Activated CD4-positive, alpha-beta memory T cell treated with anti-CD3 and anti-CD28 coated beads, Interleukin-2, amount 10 ng/mL, durations not matched to agents 7 days and 5 days (primary cell): ENCODE results near the gene SERPINB10. TPM values are rescaled to one million over a fixed set of nuclear protein-coding genes. Genes with fewer than 3 reads are reported as not detected.

Source experiments
- CTCF ChIA-PET: fragments of 350-600 bp; sonication (Branson Sonifier 250); formaldehyde crosslinking; loops from one replicate; lab custom pipeline; 2021; ENCODE audit warnings: antibody characterized with exemption, inconsistent platforms; lab: Charles Lee
- POLR2A ChIA-PET: fragments of 350-600 bp; sonication (Branson Sonifier 250); formaldehyde crosslinking; loops from one replicate; lab custom pipeline; 2021; ENCODE audit warnings: antibody characterized with exemption; lab: Charles Lee
- DNase-seq: peaks from one replicate; pipeline ENCODE4 v3.0.0-alpha.2; 2020
- H3K27ac Mint-ChIP-seq: one replicate; pipeline ENCODE4 v1.8.0; 2021; ENCODE audit warnings: mild to moderate bottlenecking, mixed read lengths
- H3K27me3 Mint-ChIP-seq: one replicate; pipeline ENCODE4 v1.8.0; 2021; ENCODE audit warnings: mixed read lengths
- H3K36me3 Mint-ChIP-seq: one replicate; pipeline ENCODE4 v1.8.0; 2021; ENCODE audit warnings: low read depth, mixed read lengths
- H3K4me1 Mint-ChIP-seq: one replicate; pipeline ENCODE4 v1.8.0; 2021; ENCODE audit warnings: mixed read lengths
- H3K4me3 Mint-ChIP-seq: one replicate; pipeline ENCODE4 v1.8.0; 2021; ENCODE audit warnings: mild to moderate bottlenecking, mixed read lengths
- H3K9me3 Mint-ChIP-seq: one replicate; pipeline ENCODE4 v1.8.0; 2021; ENCODE audit warnings: mixed read lengths
- total RNA-seq, 2 experiments: library from RNA; stranded (reverse); gene quantifications; one replicate each; pipeline ENCODE4 v1.2.3, GENCODE V29; 2021

The SERPINB10 gene
- total RNA-seq, 2 experiments from 2014 or later, result not detected

GRCh38 chr18:63881851-63882250 lies 25.9 kb upstream of the SERPINB10 start:
- no peak overlapping the region for H3K27ac Mint-ChIP-seq
- CTCF ChIA-PET, result no interaction called here
- peaks cover 6% of the 10 kb centered on the region for H3K4me1 Mint-ChIP-seq
- no peak for DNase-seq
- no peaks in the 10 kb centered on the region for H3K9me3 Mint-ChIP-seq
- no peak overlapping the region for H3K4me3 Mint-ChIP-seq
- H3K27me3 Mint-ChIP-seq, result peaks cover 8% of the 10 kb centered on the region
- H3K36me3 Mint-ChIP-seq, result no peaks in the 10 kb centered on the region
- POLR2A ChIA-PET, result no interaction called here

GRCh38 chr18:63882333-63883141 lies 25.2 kb upstream of the SERPINB10 start:
- peaks cover 6% of the 10 kb centered on the region for H3K4me1 Mint-ChIP-seq
- H3K27me3 Mint-ChIP-seq, result peaks cover 10% of the 10 kb centered on the region
- no peak overlapping the region for H3K4me3 Mint-ChIP-seq
- no peak for DNase-seq
- no peaks in the 10 kb centered on the region for H3K36me3 Mint-ChIP-seq
- H3K9me3 Mint-ChIP-seq, result no peaks in the 10 kb centered on the region
- POLR2A ChIA-PET, result no interaction called here
- no peak overlapping the region for H3K27ac Mint-ChIP-seq
- CTCF ChIA-PET, result no interaction called here

- no peaks in the 10 kb centered on the region for H3K36me3 Mint-ChIP-seq
- no peak overlapping the region for H3K27ac Mint-ChIP-seq
- H3K4me1 Mint-ChIP-seq, result peaks cover 6% of the 10 kb centered on the region
- H3K9me3 Mint-ChIP-seq, result no peaks in the 10 kb centered on the region
- ChIA-PET CTCF (no interaction called here), POLR2A (no interaction called here)
- H3K4me3 Mint-ChIP-seq, result no peak overlapping the region
- H3K27me3 Mint-ChIP-seq, result peaks cover 12% of the 10 kb centered on the region
- DNase-seq, result no peak
Observed at GRCh38 chr18:63883617-63884016, 24.1 kb upstream of the SERPINB10 start.

- Mint-ChIP-seq H3K27me3 (peaks cover 13% of the 10 kb centered on the region), H3K9me3 (no peaks in the 10 kb centered on the region), H3K27ac (no peak within 1 kb of the TSS), H3K4me1 (no peaks in the 10 kb centered on the region), H3K4me3 (no peak within 1 kb of the TSS), H3K36me3 (no peaks in the 10 kb centered on the region)
- ChIA-PET CTCF (interaction anchor here (1.1 kb wide), 1 partner anchor 48 kb away, joined by 3 read pairs; no protein-coding TSS in a partner anchor), POLR2A (no interaction called here)
- no peak for DNase-seq
Observed at GRCh38 chr18:63887424-63887823, 20.3 kb upstream of the SERPINB10 start, which contains the start of gene SERPINB2. TSS of gene SERPINB2 (plus strand) at chr18:63887705. CDS start at chr18:63891445, 3,740 bp downstream.

- H3K27ac Mint-ChIP-seq, result no peak overlapping the region
- CTCF ChIA-PET, result no interaction called here
- H3K4me1 Mint-ChIP-seq, result no peaks in the 10 kb centered on the region
- peaks cover 13% of the 10 kb centered on the region for H3K27me3 Mint-ChIP-seq
- H3K4me3 Mint-ChIP-seq, result no peak overlapping the region
- H3K9me3 Mint-ChIP-seq, result no peaks in the 10 kb centered on the region
- DNase-seq, result no peak
- POLR2A ChIA-PET, result no interaction called here
- H3K36me3 Mint-ChIP-seq, result no peaks in the 10 kb centered on the region
Observed at GRCh38 chr18:63888470-63889190, 19.1 kb upstream of the SERPINB10 start.

- ChIA-PET CTCF (interaction anchor here (0.7 kb wide), 1 partner anchor 47 kb away, joined by 3 read pairs; no protein-coding TSS in a partner anchor), POLR2A (no interaction called here)
- Mint-ChIP-seq H3K36me3 (no peaks in the 10 kb centered on the region), H3K4me1 (no peaks in the 10 kb centered on the region), H3K9me3 (no peaks in the 10 kb centered on the region), H3K4me3 (no peak overlapping the region), H3K27me3 (peaks cover 13% of the 10 kb centered on the region), H3K27ac (no peak overlapping the region)
- DNase-seq, result no peak
Observed at GRCh38 chr18:63889626-63890025, 18.1 kb upstream of the SERPINB10 start.

GRCh38 chr18:63890237-63890949 lies 17.4 kb upstream of the SERPINB10 start:
- H3K4me3 Mint-ChIP-seq, result no peak overlapping the region
- H3K4me1 Mint-ChIP-seq, result no peaks in the 10 kb centered on the region
- no peak for DNase-seq
- H3K36me3 Mint-ChIP-seq, result no peaks in the 10 kb centered on the region
- H3K9me3 Mint-ChIP-seq, result no peaks in the 10 kb centered on the region
- POLR2A ChIA-PET, result no interaction called here
- CTCF ChIA-PET, result interaction anchor here (0.7 kb wide), 1 partner anchor 46 kb away, joined by 3 read pairs; no protein-coding TSS in a partner anchor
- no peak overlapping the region for H3K27ac Mint-ChIP-seq
- peaks cover 13% of the 10 kb centered on the region for H3K27me3 Mint-ChIP-seq

- Mint-ChIP-seq H3K27ac (no peak overlapping the region), H3K4me3 (no peak overlapping the region), H3K27me3 (peaks cover 11% of the 10 kb centered on the region), H3K9me3 (no peaks in the 10 kb centered on the region), H3K4me1 (no peaks in the 10 kb centered on the region), H3K36me3 (no peaks in the 10 kb centered on the region)
- POLR2A ChIA-PET, result no interaction called here
- no peak for DNase-seq
- CTCF ChIA-PET, result interaction anchor here (0.8 kb wide), 1 partner anchor 46 kb away, joined by 4 read pairs; no protein-coding TSS in a partner anchor
Observed at GRCh38 chr18:63890950-63891304, 16.8 kb upstream of the SERPINB10 start.

GRCh38 chr18:63892566-63892965 lies 15.2 kb upstream of the SERPINB10 start:
- POLR2A ChIA-PET, result no interaction called here
- DNase-seq, result no peak
- H3K9me3 Mint-ChIP-seq, result no peaks in the 10 kb centered on the region
- no peak overlapping the region for H3K4me3 Mint-ChIP-seq
- CTCF ChIA-PET, result no interaction called here
- no peak overlapping the region for H3K27ac Mint-ChIP-seq
- H3K27me3 Mint-ChIP-seq, result peaks cover 5% of the 10 kb centered on the region
- H3K4me1 Mint-ChIP-seq, result no peaks in the 10 kb centered on the region
- H3K36me3 Mint-ChIP-seq, result no peaks in the 10 kb centered on the region

GRCh38 chr18:63894106-63894772 lies 13.5 kb upstream of the SERPINB10 start:
- Mint-ChIP-seq H3K27me3 (peaks cover 6% of the 10 kb centered on the region), H3K9me3 (no peaks in the 10 kb centered on the region), H3K4me3 (no peak overlapping the region), H3K4me1 (no peaks in the 10 kb centered on the region), H3K27ac (no peak overlapping the region), H3K36me3 (no peaks in the 10 kb centered on the region)
- ChIA-PET CTCF (no interaction called here), POLR2A (no interaction called here)
- DNase-seq, result no peak

GRCh38 chr18:63895190-63895589 lies 12.6 kb upstream of the SERPINB10 start:
- H3K4me1 Mint-ChIP-seq, result no peaks in the 10 kb centered on the region
- DNase-seq, result no peak
- H3K36me3 Mint-ChIP-seq, result no peaks in the 10 kb centered on the region
- H3K27ac Mint-ChIP-seq, result no peak overlapping the region
- no peaks in the 10 kb centered on the region for H3K9me3 Mint-ChIP-seq
- POLR2A ChIA-PET, result no interaction called here
- H3K4me3 Mint-ChIP-seq, result no peak overlapping the region
- CTCF ChIA-PET, result interaction anchor here (2.3 kb wide), 1 partner anchor 41 kb away, joined by 5 read pairs; no protein-coding TSS in a partner anchor
- peaks cover 3% of the 10 kb centered on the region for H3K27me3 Mint-ChIP-seq

- no peaks in the 10 kb centered on the region for H3K36me3 Mint-ChIP-seq
- no peak overlapping the region for H3K4me3 Mint-ChIP-seq
- no peak for DNase-seq
- H3K9me3 Mint-ChIP-seq, result no peaks in the 10 kb centered on the region
- ChIA-PET POLR2A (no interaction called here), CTCF (interaction anchor here (2.3 kb wide), 1 partner anchor 39 kb away, joined by 5 read pairs; no protein-coding TSS in a partner anchor)
- H3K27ac Mint-ChIP-seq, result no peak overlapping the region
- H3K4me1 Mint-ChIP-seq, result no peaks in the 10 kb centered on the region
- peaks cover 6% of the 10 kb centered on the region for H3K27me3 Mint-ChIP-seq
Observed at GRCh38 chr18:63897072-63897471, 10.7 kb upstream of the SERPINB10 start.
